ENCODE results near the gene GLIPR1L1. TPM values are rescaled to one million over a fixed set of nuclear protein-coding genes. Genes with fewer than 3 reads are reported as not detected.

Gene GLIPR1L1
- total and polyA plus RNA-seq, 2 of the 8 experiments (the other 6 are each of a cell fraction or from before 2014, with no cell fraction given) = 1.2 to 1.7 TPM

GRCh38 chr12:75389061-75389460 lies 54.6 kb downstream of the GLIPR1L1 start (continued):
- no peak for TF ChIP-seq CBX5 (IDR thresholded peaks at IDR 0.05; ENCODE audit: low read depth, low read length)
- no peak for TF ChIP-seq PHF8 (conservative IDR thresholded peaks at IDR 0.05; ENCODE audit: low read depth, low read length)
- no peak for TF ChIP-seq GABPA (IDR thresholded peaks at IDR 0.05; ENCODE audit: borderline replicate concordance, insufficient read depth, low read length)
- TF ChIP-seq GTF2F1 (IDR thresholded peaks at IDR 0.05; ENCODE audit: borderline replicate concordance, low read depth, low read length) = no peak
- no peak for TF ChIP-seq YY1 (IDR thresholded peaks at IDR 0.05; ENCODE audit: low read depth, low read length)
- TF ChIP-seq MAX (IDR thresholded peaks at IDR 0.05) = no peak
